GM21723 (cell line): ENCODE data around the gene ETV4.

ENCODE experiments used
- ATAC-seq: cut with Tn5 transposase; IDR thresholded peaks from one replicate; pipeline ENCODE4 v1.9.1; 2021; ENCODE audit warnings: mild to moderate bottlenecking, moderate library complexity; ENCODE audit not compliant: unreplicated experiment

Gene ETV4

GRCh38 chr17:43573579-43574321 lies 27.6 kb upstream of the ETV4 start:
- no peak for ATAC-seq

GRCh38 chr17:43572368-43572980 lies 26.3 kb upstream of the ETV4 start:
- ATAC-seq = no peak

GRCh38 chr17:43570518-43570928 lies 24.4 kb upstream of the ETV4 start:
- ATAC-seq = no peak

- ATAC-seq = no peak
Measured at GRCh38 chr17:43568506-43569082, 22.5 kb upstream of the ETV4 start.

- no peak for ATAC-seq
Measured at GRCh38 chr17:43563600-43564594, 17.8 kb upstream of the ETV4 start.

- no peak for ATAC-seq
Measured at GRCh38 chr17:43562679-43563599, 16.8 kb upstream of the ETV4 start.

GRCh38 chr17:43560461-43561427 lies 14.6 kb upstream of the ETV4 start:
- no peak for ATAC-seq

GRCh38 chr17:43559161-43559816 lies 13.1 kb upstream of the ETV4 start:
- ATAC-seq = no peak

GRCh38 chr17:43558805-43559160 lies 12.6 kb upstream of the ETV4 start:
- no peak for ATAC-seq

GRCh38 chr17:43556292-43556691 lies 10.2 kb upstream of the ETV4 start:
- ATAC-seq = no peak

GRCh38 chr17:43554857-43555256 lies 8.7 kb upstream of the ETV4 start:
- no peak for ATAC-seq

- no peak for ATAC-seq
Measured at GRCh38 chr17:43553573-43553972, 7.4 kb upstream of the ETV4 start.

- ATAC-seq = no peak
Measured at GRCh38 chr17:43552229-43552837, 6.2 kb upstream of the ETV4 start.

GRCh38 chr17:43550754-43551153 lies 4.6 kb upstream of the ETV4 start:
- no peak for ATAC-seq

GRCh38 chr17:43549496-43549895 lies 3.4 kb upstream of the ETV4 start:
- ATAC-seq = no peak

- no peak for ATAC-seq
Measured at GRCh38 chr17:43548689-43549379, 2.7 kb upstream of the ETV4 start.

- ATAC-seq = no peak
Measured at GRCh38 chr17:43547659-43548256, 1.6 kb upstream of the ETV4 start.
